ENCODE results near the gene IP6K3. TPM values are rescaled to one million over a fixed set of nuclear protein-coding genes. Genes with fewer than 3 reads are reported as not detected.
A peak's percentile ranks its signal among the peaks of the same experiment; 100 is the strongest.

The IP6K3 gene
- total RNA-seq, 1 experiment from 2014 or later, result not detected

DNA sequence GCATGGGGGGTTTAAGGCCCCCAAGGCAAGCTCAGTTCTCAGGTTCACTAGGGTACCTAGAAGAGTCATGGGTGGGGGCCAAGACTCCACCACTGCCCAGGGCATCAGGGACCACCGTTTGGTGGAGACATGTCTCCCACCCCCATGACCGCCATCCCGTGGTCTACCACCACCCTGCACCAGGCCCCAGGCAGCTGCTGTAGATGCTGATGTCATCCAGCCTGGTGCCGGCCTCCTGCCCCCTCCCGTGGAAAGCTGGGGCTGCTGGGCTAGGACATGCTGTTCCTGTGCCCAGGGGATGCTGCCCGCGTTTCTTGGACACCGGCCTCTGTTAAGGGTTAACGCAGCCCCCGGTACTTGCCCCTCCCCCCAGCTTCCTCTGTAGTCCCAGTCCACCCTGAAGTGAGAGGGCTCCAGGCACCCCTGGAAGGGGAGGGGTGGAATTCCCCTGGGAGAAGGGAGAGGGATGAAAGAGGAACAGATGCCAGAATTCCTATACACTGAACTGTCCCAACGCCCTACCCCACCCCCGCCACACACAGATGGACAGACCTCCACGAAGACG, 587 bp downstream of the IP6K3 start:
- Histone ChIP-seq H3K79me2 (ENCODE audit: low read length) (no peaks in the 10 kb centered on the region), H3K27ac (ENCODE audit: low read length) (no peak overlapping the region), H3K9me3 (ENCODE audit: low read length) (no peaks in the 10 kb centered on the region), H3K4me1 (ENCODE audit: low read length) (peaks cover 3% of the 10 kb centered on the region; the same call in 1 of the 2 replicates), H3K9ac (ENCODE audit: low read length) (no peak overlapping the region), H3K36me3 (ENCODE audit: insufficient read depth, low read length) (no peaks in the 10 kb centered on the region), H3K4me2 (ENCODE audit: low read depth, low read length, poor library complexity, severe bottlenecking) (no peak overlapping the region), H3K4me3 (ENCODE audit: low read length) (no peak overlapping the region), H4K20me1 (ENCODE audit: insufficient read depth, low read depth, low read length) (no peaks in the 10 kb centered on the region), H2AFZ (ENCODE audit: low read length) (no peak overlapping the region), H3K9me2 (replicated peaks; ENCODE audit: insufficient read depth, low read length) (no peaks in the 10 kb centered on the region), H3K27me3 (ENCODE audit: low read length) (no peaks in the 10 kb centered on the region)
- no peak for DNase-seq

DNA sequence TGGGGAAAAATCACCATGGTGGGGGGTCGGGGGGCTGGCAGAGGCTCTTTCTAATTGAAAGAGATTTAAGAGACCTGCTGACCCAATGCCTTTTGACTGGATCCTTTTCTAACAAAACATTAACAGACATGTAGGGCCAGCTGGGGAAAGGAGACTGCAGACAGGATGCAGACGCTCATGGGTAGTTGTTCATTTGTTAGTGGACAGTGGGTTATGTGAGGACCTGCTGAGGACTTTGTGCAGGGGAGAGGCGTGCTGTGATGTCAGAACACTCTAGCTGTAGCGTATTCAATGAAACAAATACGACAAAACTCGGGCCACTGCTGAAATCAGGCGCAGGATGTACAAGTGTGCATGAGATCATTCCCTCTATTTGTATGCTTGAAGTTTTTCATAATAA, 1.2 kb downstream of the IP6K3 start:
- H3K27ac ChIP-seq (ENCODE audit: low read length), result no peak overlapping the region
- H4K20me1 ChIP-seq (ENCODE audit: insufficient read depth, low read depth, low read length), result no peaks in the 10 kb centered on the region
- H3K9me2 ChIP-seq (replicated peaks; ENCODE audit: insufficient read depth, low read length), result no peaks in the 10 kb centered on the region
- H3K4me2 ChIP-seq (ENCODE audit: low read depth, low read length, poor library complexity, severe bottlenecking), result no peak overlapping the region
- no peak overlapping the region for H3K9ac ChIP-seq (ENCODE audit: low read length)
- no peaks in the 10 kb centered on the region for H3K9me3 ChIP-seq (ENCODE audit: low read length)
- H3K36me3 ChIP-seq (ENCODE audit: insufficient read depth, low read length), result no peaks in the 10 kb centered on the region
- H3K27me3 ChIP-seq (ENCODE audit: low read length), result no peaks in the 10 kb centered on the region
- peaks cover 3% of the 10 kb centered on the region; the same call in 1 of the 2 replicates for H3K4me1 ChIP-seq (ENCODE audit: low read length)
- no peak overlapping the region for H2AFZ ChIP-seq (ENCODE audit: low read length)
- no peak overlapping the region for H3K4me3 ChIP-seq (ENCODE audit: low read length)
- no peaks in the 10 kb centered on the region for H3K79me2 ChIP-seq (ENCODE audit: low read length)
- DNase-seq, result no peak

DNA sequence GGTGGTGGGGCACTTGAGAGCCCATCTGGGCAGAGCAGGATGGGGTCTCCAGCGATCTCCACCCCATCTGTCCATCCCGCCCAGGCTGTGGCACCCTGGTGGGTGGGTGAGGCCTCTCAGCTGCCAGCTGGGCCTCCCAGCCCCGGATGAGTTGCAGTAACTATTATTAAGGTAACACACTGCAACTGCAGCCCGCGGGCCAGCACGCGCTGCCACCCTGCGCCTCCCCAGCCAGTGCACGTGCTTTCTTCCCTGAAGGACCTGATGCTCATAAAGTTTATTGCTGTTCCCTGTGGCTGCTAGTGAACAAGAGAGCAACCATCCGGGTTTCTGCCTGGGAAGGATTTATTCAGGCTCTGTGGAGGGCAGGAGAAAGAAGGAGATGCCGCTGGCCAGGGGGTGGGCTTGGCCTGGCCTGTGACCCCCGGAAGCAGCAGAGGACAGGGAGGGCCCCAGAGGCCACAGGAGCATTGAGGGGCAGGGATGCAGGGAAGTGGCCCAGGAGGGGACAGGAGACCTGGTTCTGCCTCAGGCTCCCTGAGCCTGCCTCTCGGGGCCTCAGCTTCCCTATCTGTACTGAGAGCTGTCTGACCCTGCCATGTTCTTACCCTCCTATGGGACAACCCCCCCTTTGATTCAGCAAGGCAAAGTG, 1.7 kb downstream of the IP6K3 start:
- Histone ChIP-seq H2AFZ (ENCODE audit: low read length) (no peak overlapping the region), H3K9ac (ENCODE audit: low read length) (no peak overlapping the region), H3K9me2 (replicated peaks; ENCODE audit: insufficient read depth, low read length) (no peaks in the 10 kb centered on the region), H3K79me2 (ENCODE audit: low read length) (no peaks in the 10 kb centered on the region), H4K20me1 (ENCODE audit: insufficient read depth, low read depth, low read length) (no peaks in the 10 kb centered on the region), H3K27ac (ENCODE audit: low read length) (no peak overlapping the region), H3K4me1 (ENCODE audit: low read length) (peaks cover 3% of the 10 kb centered on the region; the same call in 1 of the 2 replicates), H3K36me3 (ENCODE audit: insufficient read depth, low read length) (no peaks in the 10 kb centered on the region), H3K9me3 (ENCODE audit: low read length) (no peaks in the 10 kb centered on the region), H3K4me3 (ENCODE audit: low read length) (no peak overlapping the region), H3K4me2 (ENCODE audit: low read depth, low read length, poor library complexity, severe bottlenecking) (no peak overlapping the region), H3K27me3 (ENCODE audit: low read length) (no peaks in the 10 kb centered on the region)
- DNase-seq, result peak; percentile 46

DNA sequence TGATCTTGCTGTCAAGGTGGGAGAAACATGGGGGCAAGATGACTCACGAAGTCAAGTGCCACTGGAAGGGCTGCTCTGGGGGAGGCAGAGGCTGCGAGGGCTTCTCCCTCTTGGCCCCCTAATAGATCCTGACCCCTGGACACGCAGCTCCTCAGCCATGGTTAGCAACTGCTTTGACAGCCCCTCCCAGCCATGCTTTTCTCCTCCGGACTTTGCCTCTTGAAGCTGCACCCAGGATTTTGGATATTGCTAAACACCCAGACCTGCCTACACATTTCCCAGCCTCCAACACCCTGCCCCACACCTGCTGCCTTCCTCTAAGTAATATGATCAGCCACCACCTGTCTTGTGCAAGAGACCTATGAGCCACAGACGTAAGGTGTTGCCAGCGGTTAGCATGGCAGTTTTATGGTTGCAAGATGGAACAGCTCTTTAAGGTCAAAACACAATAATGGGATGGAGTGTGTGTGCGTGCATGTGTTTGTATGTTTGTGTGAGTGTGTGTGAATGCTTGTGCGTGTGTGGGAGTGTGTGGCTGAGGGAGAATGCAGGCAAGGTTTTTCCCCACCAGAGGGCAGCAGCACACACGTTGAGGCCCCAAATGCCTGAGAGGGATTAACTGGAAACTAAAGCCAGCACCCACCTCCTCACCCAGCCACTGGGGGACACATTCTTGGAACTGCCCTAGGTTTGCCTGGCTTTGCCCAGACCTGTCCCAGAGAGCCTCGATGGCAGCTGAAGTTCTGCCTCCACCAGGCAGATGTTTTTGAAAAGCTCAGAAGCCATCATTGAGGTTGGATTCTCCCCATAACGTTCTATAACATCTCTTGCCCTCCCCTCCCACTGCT, 2.5 kb downstream of the IP6K3 start:
- H3K4me2 ChIP-seq (ENCODE audit: low read depth, low read length, poor library complexity, severe bottlenecking), result no peak overlapping the region
- H2AFZ ChIP-seq (ENCODE audit: low read length), result no peak overlapping the region
- peak; percentile 90 for DNase-seq

DNA sequence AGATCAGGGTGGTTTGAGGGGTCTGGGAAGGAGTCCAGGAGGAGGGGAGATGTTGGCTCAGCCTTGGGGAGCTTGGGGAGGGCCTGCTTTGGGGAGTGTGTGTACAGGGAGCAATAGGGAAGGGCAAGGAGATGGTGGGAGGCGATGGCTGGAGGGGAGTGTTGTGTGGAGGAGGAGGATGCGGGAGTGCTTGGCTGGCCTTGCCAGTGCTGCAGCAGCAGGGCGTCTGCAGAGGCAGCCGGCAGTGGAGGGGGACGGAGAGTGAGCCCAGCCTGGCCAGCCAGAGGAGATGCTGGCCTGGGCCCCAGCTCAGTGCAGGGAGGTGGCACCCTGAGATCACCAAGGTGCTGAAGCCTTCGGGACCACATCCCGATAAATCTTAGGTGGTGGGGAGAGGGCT, 3.9 kb downstream of the IP6K3 start:
- Histone ChIP-seq H3K4me2 (ENCODE audit: low read depth, low read length, poor library complexity, severe bottlenecking) (no peak overlapping the region), H3K4me1 (ENCODE audit: low read length) (peaks cover 3% of the 10 kb centered on the region; the same call in 1 of the 2 replicates), H4K20me1 (ENCODE audit: insufficient read depth, low read depth, low read length) (no peaks in the 10 kb centered on the region), H3K9me2 (replicated peaks; ENCODE audit: insufficient read depth, low read length) (no peaks in the 10 kb centered on the region), H3K27ac (ENCODE audit: low read length) (no peak overlapping the region), H3K9me3 (ENCODE audit: low read length) (no peaks in the 10 kb centered on the region), H3K9ac (ENCODE audit: low read length) (no peak overlapping the region), H3K4me3 (ENCODE audit: low read length) (no peak overlapping the region), H2AFZ (ENCODE audit: low read length) (no peak overlapping the region), H3K79me2 (ENCODE audit: low read length) (no peaks in the 10 kb centered on the region), H3K27me3 (ENCODE audit: low read length) (no peaks in the 10 kb centered on the region), H3K36me3 (ENCODE audit: insufficient read depth, low read length) (no peaks in the 10 kb centered on the region)
- DNase-seq, result no peak

More for the DNA sequence above, 2.5 kb downstream of the IP6K3 start:
- no peaks in the 10 kb centered on the region for H3K36me3 ChIP-seq (ENCODE audit: insufficient read depth, low read length)
- no peak overlapping the region for H3K4me3 ChIP-seq (ENCODE audit: low read length)
- H3K27ac ChIP-seq (ENCODE audit: low read length), result no peak overlapping the region
- peaks cover 3% of the 10 kb centered on the region; the same call in 1 of the 2 replicates for H3K4me1 ChIP-seq (ENCODE audit: low read length)
- H3K9ac ChIP-seq (ENCODE audit: low read length), result no peak overlapping the region
- no peaks in the 10 kb centered on the region for H3K79me2 ChIP-seq (ENCODE audit: low read length)
- no peaks in the 10 kb centered on the region for H3K9me2 ChIP-seq (replicated peaks; ENCODE audit: insufficient read depth, low read length)
- H4K20me1 ChIP-seq (ENCODE audit: insufficient read depth, low read depth, low read length), result no peaks in the 10 kb centered on the region
- no peaks in the 10 kb centered on the region for H3K27me3 ChIP-seq (ENCODE audit: low read length)
- H3K9me3 ChIP-seq (ENCODE audit: low read length), result no peaks in the 10 kb centered on the region

DNA sequence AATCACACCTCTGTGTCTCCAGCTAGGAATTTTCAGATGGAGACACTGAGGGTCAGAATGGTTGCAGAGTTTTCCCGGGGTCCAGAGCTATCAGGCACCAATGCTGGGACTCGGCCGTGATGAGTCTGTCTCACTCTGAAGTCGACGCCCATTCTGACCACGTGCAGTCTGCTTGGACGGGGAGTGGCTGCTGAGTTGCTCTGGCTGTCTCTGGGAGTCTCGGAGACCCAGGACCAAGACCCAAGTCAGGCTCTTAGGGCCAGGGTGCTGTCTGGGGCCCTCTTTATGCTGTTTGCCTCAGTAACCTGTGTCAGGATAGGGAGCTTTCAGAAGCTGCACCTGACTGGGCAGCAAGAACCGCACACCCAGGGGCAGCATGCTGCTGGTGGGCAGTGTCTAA, 4.6 kb downstream of the IP6K3 start:
- Histone ChIP-seq H3K36me3 (ENCODE audit: insufficient read depth, low read length) (no peaks in the 10 kb centered on the region), H2AFZ (ENCODE audit: low read length) (no peak overlapping the region), H3K4me1 (ENCODE audit: low read length) (peaks cover 3% of the 10 kb centered on the region; the same call in 1 of the 2 replicates), H3K4me2 (ENCODE audit: low read depth, low read length, poor library complexity, severe bottlenecking) (no peak overlapping the region), H4K20me1 (ENCODE audit: insufficient read depth, low read depth, low read length) (no peaks in the 10 kb centered on the region), H3K27me3 (ENCODE audit: low read length) (no peaks in the 10 kb centered on the region), H3K79me2 (ENCODE audit: low read length) (no peaks in the 10 kb centered on the region), H3K9me3 (ENCODE audit: low read length) (no peaks in the 10 kb centered on the region), H3K9me2 (replicated peaks; ENCODE audit: insufficient read depth, low read length) (no peaks in the 10 kb centered on the region), H3K9ac (ENCODE audit: low read length) (no peak overlapping the region), H3K4me3 (ENCODE audit: low read length) (no peak overlapping the region), H3K27ac (ENCODE audit: low read length) (no peak overlapping the region)
- peak; percentile 55 for DNase-seq

DNA sequence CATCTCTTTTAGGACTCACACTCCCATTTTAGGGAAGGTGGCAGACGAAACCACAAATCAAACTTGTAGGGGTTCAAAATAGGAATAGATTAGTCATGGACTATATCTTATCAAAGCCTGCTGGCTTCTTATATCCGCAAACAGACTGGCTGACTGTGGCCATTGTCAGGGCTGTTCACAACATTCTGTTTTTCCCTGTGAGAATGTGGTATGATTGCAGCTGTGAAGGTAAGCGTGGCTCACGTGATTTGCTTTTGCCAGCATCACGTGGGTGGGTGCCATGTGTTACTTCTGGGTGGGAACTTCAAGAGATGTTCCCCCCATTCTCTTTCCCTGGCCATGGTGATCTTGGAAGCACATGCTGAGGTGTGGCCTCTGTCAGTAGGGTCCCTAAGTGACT, 5.9 kb downstream of the IP6K3 start:
- no peaks in the 10 kb centered on the region for H3K27me3 ChIP-seq (ENCODE audit: low read length)
- no peak overlapping the region for H3K27ac ChIP-seq (ENCODE audit: low read length)
- H3K9me3 ChIP-seq (ENCODE audit: low read length), result no peaks in the 10 kb centered on the region
- no peaks in the 10 kb centered on the region for H4K20me1 ChIP-seq (ENCODE audit: insufficient read depth, low read depth, low read length)
- H3K9ac ChIP-seq (ENCODE audit: low read length), result no peak overlapping the region
- no peaks in the 10 kb centered on the region for H3K36me3 ChIP-seq (ENCODE audit: insufficient read depth, low read length)
- H3K4me1 ChIP-seq (ENCODE audit: low read length), result peaks cover 3% of the 10 kb centered on the region; the same call in 1 of the 2 replicates
- H3K4me2 ChIP-seq (ENCODE audit: low read depth, low read length, poor library complexity, severe bottlenecking), result no peak overlapping the region
- H2AFZ ChIP-seq (ENCODE audit: low read length), result no peak overlapping the region
- no peak for DNase-seq
- no peaks in the 10 kb centered on the region for H3K79me2 ChIP-seq (ENCODE audit: low read length)
- H3K9me2 ChIP-seq (replicated peaks; ENCODE audit: insufficient read depth, low read length), result no peaks in the 10 kb centered on the region
- H3K4me3 ChIP-seq (ENCODE audit: low read length), result no peak overlapping the region

DNA sequence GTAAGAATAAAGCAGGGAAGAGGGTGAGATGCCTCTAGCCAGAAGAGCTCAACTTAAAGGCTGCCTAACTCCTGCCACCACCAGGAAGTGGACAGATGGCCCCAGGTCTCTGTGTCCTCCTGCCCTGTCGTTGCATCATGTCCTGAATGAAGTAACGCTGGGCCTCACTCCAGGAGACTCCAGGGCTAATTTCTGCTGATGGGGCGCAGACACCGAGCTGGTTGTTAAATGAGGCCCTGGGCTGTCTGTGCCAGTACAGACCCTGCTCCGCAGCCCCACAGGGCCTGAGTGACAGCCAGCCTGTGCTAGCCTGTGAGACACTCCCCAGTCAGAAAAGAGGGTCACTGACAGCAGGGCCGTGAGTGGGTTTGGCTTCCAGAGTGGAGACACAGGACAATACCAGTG, 6.5 kb downstream of the IP6K3 start:
- no peak overlapping the region for H3K9ac ChIP-seq (ENCODE audit: low read length)
- no peak overlapping the region for H3K4me3 ChIP-seq (ENCODE audit: low read length)
- no peak overlapping the region for H3K27ac ChIP-seq (ENCODE audit: low read length)
- peaks cover 3% of the 10 kb centered on the region; the same call in 1 of the 2 replicates for H3K4me1 ChIP-seq (ENCODE audit: low read length)
- H3K79me2 ChIP-seq (ENCODE audit: low read length), result no peaks in the 10 kb centered on the region
- H2AFZ ChIP-seq (ENCODE audit: low read length), result no peak overlapping the region
- H4K20me1 ChIP-seq (ENCODE audit: insufficient read depth, low read depth, low read length), result no peaks in the 10 kb centered on the region
- H3K27me3 ChIP-seq (ENCODE audit: low read length), result no peaks in the 10 kb centered on the region
- DNase-seq, result no peak
- no peaks in the 10 kb centered on the region for H3K9me3 ChIP-seq (ENCODE audit: low read length)
- no peak overlapping the region for H3K4me2 ChIP-seq (ENCODE audit: low read depth, low read length, poor library complexity, severe bottlenecking)
- no peaks in the 10 kb centered on the region for H3K9me2 ChIP-seq (replicated peaks; ENCODE audit: insufficient read depth, low read length)
- no peaks in the 10 kb centered on the region for H3K36me3 ChIP-seq (ENCODE audit: insufficient read depth, low read length)
